22Rv1 (cell line): ENCODE measurements around the gene ARHGAP8.

Experiments
- H3K27ac ChIP-seq: fragments of 450-650 bp; 2 replicates; pipeline ENCODE4 v1.5.1; 2017
- CTCF ChIP-seq: fragments of 450-650 bp; IDR thresholded peaks from 2 replicates; pipeline ENCODE4 v1.5.1; 2017; ENCODE audit warnings: mild to moderate bottlenecking
- ZFX ChIP-seq: fragments of 450-650 bp; IDR thresholded peaks from 2 replicates; pipeline ENCODE4 v1.6.1; 2017; ENCODE audit warnings: antibody characterized with exemption, borderline replicate concordance

Gene ARHGAP8

GRCh38 chr22:44881624-44882023 is 129.2 kb downstream of the ARHGAP8 start:
- H3K27ac ChIP-seq: no peak overlapping the region
- TF ChIP-seq ZFX: no peak
- TF ChIP-seq CTCF: no peak

GRCh38 chr22:44882226-44882905 is 130.0 kb downstream of the ARHGAP8 start:
- TF ChIP-seq CTCF (no peak), ZFX (no peak)
- H3K27ac ChIP-seq: no peak overlapping the region

- TF ChIP-seq ZFX (no peak), CTCF (no peak)
- no peak overlapping the region for H3K27ac ChIP-seq
Measured at GRCh38 chr22:44883011-44883421, 130.6 kb downstream of the ARHGAP8 start.

- no peak for TF ChIP-seq CTCF
- TF ChIP-seq ZFX: no peak
- no peak overlapping the region for H3K27ac ChIP-seq
Measured at GRCh38 chr22:44884562-44884961, 132.2 kb downstream of the ARHGAP8 start.

- TF ChIP-seq ZFX: no peak
Measured at GRCh38 chr22:44884968-44885805, 132.8 kb downstream of the ARHGAP8 start.

GRCh38 chr22:44885806-44886360 is 133.5 kb downstream of the ARHGAP8 start:
- no peak overlapping the region for H3K27ac ChIP-seq
- no peak for TF ChIP-seq CTCF
- TF ChIP-seq ZFX: no peak

More at GRCh38 chr22:44884968-44885805, 132.8 kb downstream of the ARHGAP8 start:
- no peak overlapping the region for H3K27ac ChIP-seq

GRCh38 chr22:44887941-44888366 is 135.6 kb downstream of the ARHGAP8 start:
- TF ChIP-seq CTCF (no peak), ZFX (no peak)
- H3K27ac ChIP-seq: no peak overlapping the region
